Common myeloid progenitor, CD34-positive (primary cell): ENCODE measurements around the gene PCCA.

Source experiments
- CTCF ChIA-PET: fragments of 350-600 bp; sonication (Branson Sonifier 250); formaldehyde crosslinking; loops from one replicate; lab custom pipeline; 2021; ENCODE audit warnings: antibody characterized with exemption; lab: Charles Lee
- POLR2A ChIA-PET: fragments of 350-600 bp; sonication (Branson Sonifier 250); formaldehyde crosslinking; loops from one replicate; lab custom pipeline; 2021; ENCODE audit warnings: antibody characterized with exemption; lab: Charles Lee
- DNase-seq, 3 donors: peaks; one replicate each; pipeline versions ENCODE4 v3.0.0 to v3.0.0-alpha.2; 2013
- H3K27ac ChIP-seq, 2 experiments: 1 replicate in 1 of 2; 2 replicates in 1 of 2; pipeline ENCODE4 v1.7.0; 2013; ENCODE audit warnings: inconsistent platforms in 2 of 2, low read length in 2 of 2, mild to moderate bottlenecking in 2 of 2, low read depth in 1 of 2, moderate library complexity in 1 of 2; ENCODE audit not compliant: severe bottlenecking in 2 of 2, insufficient read depth in 1 of 2, poor library complexity in 1 of 2
- H3K27me3 ChIP-seq, 5 experiments: replicated peaks in 2 of 5; 1 replicate in 3 of 5; 2 replicates in 2 of 5; pipeline versions ENCODE4 v1.6.1 to v1.7.0; 2013; ENCODE audit warnings: low read length in 4 of 5, mild to moderate bottlenecking in 2 of 5, moderate library complexity in 2 of 5, inconsistent platforms in 1 of 5; ENCODE audit not compliant: insufficient read depth in 5 of 5, control insufficient read depth in 4 of 5
- H3K36me3 ChIP-seq, 4 experiments: 1 replicate in 2 of 4; 2 replicates in 2 of 4; pipeline versions ENCODE4 v1.6.1 to v1.7.0; 2013; ENCODE audit warnings: low read length in 3 of 4, control low read depth in 1 of 4, mild to moderate bottlenecking in 1 of 4; ENCODE audit not compliant: control insufficient read depth in 4 of 4, insufficient read depth in 4 of 4
- H3K4me1 ChIP-seq, 4 experiments: 1 replicate in 3 of 4; 2 replicates in 1 of 4; pipeline versions ENCODE4 v1.6.1 to v1.7.1; 2013; ENCODE audit warnings: low read length in 3 of 4, mild to moderate bottlenecking in 3 of 4, control low read depth in 1 of 4, inconsistent platforms in 1 of 4, moderate library complexity in 1 of 4; ENCODE audit not compliant: control insufficient read depth in 4 of 4, insufficient read depth in 4 of 4; ENCODE audit errors: control extremely low read depth in 1 of 4
- H3K4me3 ChIP-seq, 7 experiments: 1 replicate in 4 of 7; 2 replicates in 3 of 7; pipeline versions ENCODE4 v1.5.1 to v1.7.0; 2013; ENCODE audit warnings: mild to moderate bottlenecking in 7 of 7, low read length in 6 of 7, moderate library complexity in 6 of 7, inconsistent platforms in 2 of 7, low read depth in 2 of 7, control low read depth in 1 of 7; ENCODE audit not compliant: insufficient read depth in 4 of 7, control insufficient read depth in 1 of 7; ENCODE audit errors: extremely low read depth in 1 of 7
- H3K9me3 ChIP-seq, 5 experiments: 1 replicate in 4 of 5; 2 replicates in 1 of 5; pipeline versions ENCODE4 v1.6.1 to v1.7.1; 2013; ENCODE audit warnings: low read length in 4 of 5, mild to moderate bottlenecking in 2 of 5, inconsistent platforms in 1 of 5, low read depth in 1 of 5, moderate library complexity in 1 of 5; ENCODE audit not compliant: control insufficient read depth in 4 of 5, insufficient read depth in 2 of 5; ENCODE audit errors: control extremely low read depth in 1 of 5
- WGBS: methylation state at CpG from one replicate; pipeline ENCODE4 v1.1.5; 2013; ENCODE audit not compliant: insufficient coverage; 5-methylcytosine and 5-hydroxymethylcytosine counted together

Gene PCCA

GRCh38 chr13:100484702-100485101 is 395.8 kb downstream of the PCCA start:
- POLR2A ChIA-PET: no interaction called here
- H3K27ac ChIP-seq: no peak overlapping the region
- WGBS: 100% methylated on average over 1 of the region's 3 CpGs
- no peaks in the 10 kb centered on the region for H3K9me3 ChIP-seq
- H3K4me1 ChIP-seq: no peaks in the 10 kb centered on the region
- no peaks in the 10 kb centered on the region for H3K27me3 ChIP-seq
- DNase-seq: no peak
- H3K36me3 ChIP-seq: no peaks in the 10 kb centered on the region
- CTCF ChIA-PET: interaction anchor here (2.3 kb wide), 1 partner anchor 17 kb away, joined by 7 read pairs; no protein-coding TSS in a partner anchor
- no peak overlapping the region for H3K4me3 ChIP-seq

- Histone ChIP-seq H3K36me3 (no peaks in the 10 kb centered on the region), H3K27ac (no peak overlapping the region), H3K27me3 (no peaks in the 10 kb centered on the region), H3K4me3 (no peak overlapping the region), H3K9me3 (no peaks in the 10 kb centered on the region), H3K4me1 (no peaks in the 10 kb centered on the region)
- POLR2A ChIA-PET: no interaction called here
- CTCF ChIA-PET: interaction anchor here (2.3 kb wide), 1 partner anchor 17 kb away, joined by 7 read pairs; no protein-coding TSS in a partner anchor
- 100% methylated on average over 1 of the region's 2 CpGs for WGBS
- no peak for DNase-seq
Measured at GRCh38 chr13:100485265-100485664, 396.4 kb downstream of the PCCA start.

GRCh38 chr13:100490692-100491091 is 401.8 kb downstream of the PCCA start:
- no peak overlapping the region for H3K27ac ChIP-seq
- POLR2A ChIA-PET: no interaction called here
- no peaks in the 10 kb centered on the region for H3K4me1 ChIP-seq
- H3K27me3 ChIP-seq: no peaks in the 10 kb centered on the region
- peaks cover 0 to 6% (median 0%) of the 10 kb centered on the region in 4 experiments for H3K36me3 ChIP-seq
- no peak overlapping the region for H3K4me3 ChIP-seq
- DNase-seq: no peak
- WGBS: 91% methylated on average over 3 of the region's 4 CpGs
- no peaks in the 10 kb centered on the region for H3K9me3 ChIP-seq
- CTCF ChIA-PET: no interaction called here

GRCh38 chr13:100491164-100491842 is 402.4 kb downstream of the PCCA start:
- no peaks in the 10 kb centered on the region for H3K27me3 ChIP-seq
- 100% methylated on average over 6 of the region's 8 CpGs for WGBS
- ChIA-PET POLR2A (no interaction called here), CTCF (no interaction called here)
- DNase-seq: no peak
- no peak overlapping the region for H3K27ac ChIP-seq
- peaks cover 0 to 6% (median 0%) of the 10 kb centered on the region in 4 experiments for H3K36me3 ChIP-seq
- no peaks in the 10 kb centered on the region for H3K9me3 ChIP-seq
- no peak overlapping the region for H3K4me3 ChIP-seq
- H3K4me1 ChIP-seq: no peaks in the 10 kb centered on the region

- H3K27ac ChIP-seq: no peak overlapping the region
- no peaks in the 10 kb centered on the region for H3K9me3 ChIP-seq
- CTCF ChIA-PET: interaction anchor here (1.5 kb wide), 1 partner anchor 807 kb away, joined by 4 read pairs; no protein-coding TSS in a partner anchor
- no peak overlapping the region for H3K4me3 ChIP-seq
- peaks cover 0 to 6% (median 0%) of the 10 kb centered on the region in 4 experiments for H3K36me3 ChIP-seq
- POLR2A ChIA-PET: no interaction called here
- no peak for DNase-seq
- WGBS: 93% methylated on average over 4 of the region's 7 CpGs
- H3K4me1 ChIP-seq: peaks cover 0 to 11% (median 3%) of the 10 kb centered on the region in 4 experiments
- H3K27me3 ChIP-seq: no peaks in the 10 kb centered on the region
Measured at GRCh38 chr13:100493418-100493817, 404.5 kb downstream of the PCCA start.

GRCh38 chr13:100495455-100495854 is 406.6 kb downstream of the PCCA start:
- Histone ChIP-seq H3K36me3 (peaks cover 0 to 6% (median 0%) of the 10 kb centered on the region in 4 experiments), H3K27me3 (no peaks in the 10 kb centered on the region), H3K4me1 (peaks cover 0 to 11% (median 3%) of the 10 kb centered on the region in 4 experiments), H3K27ac (no peak overlapping the region), H3K9me3 (no peaks in the 10 kb centered on the region), H3K4me3 (no peak overlapping the region)
- no peak for DNase-seq
- POLR2A ChIA-PET: no interaction called here
- WGBS: no CpG with 5 or more reads among the region's 1 CpG
- CTCF ChIA-PET: interaction anchor here (0.6 kb wide), 1 partner anchor 48 kb away, joined by 5 read pairs; no protein-coding TSS in a partner anchor

GRCh38 chr13:100497389-100497788 is 408.5 kb downstream of the PCCA start:
- Histone ChIP-seq H3K27ac (no peak overlapping the region), H3K4me1 (peaks cover 0 to 11% (median 3%) of the 10 kb centered on the region in 4 experiments), H3K4me3 (no peak overlapping the region), H3K36me3 (peaks cover 0 to 6% (median 0%) of the 10 kb centered on the region in 4 experiments), H3K9me3 (no peaks in the 10 kb centered on the region), H3K27me3 (no peaks in the 10 kb centered on the region)
- peak in 1 of 3 donors; percentile 12 for DNase-seq
- POLR2A ChIA-PET: interaction anchor here (0.6 kb wide), 1 partner anchor 92 kb away, joined by 3 read pairs; no protein-coding TSS in a partner anchor
- WGBS: 83% methylated on average over 1 of the region's 1 CpG
- CTCF ChIA-PET: interaction anchor here (0.9 to 1.9 kb wide), 2 partner anchors 17 to 800 kb away, joined by 3 to 6 read pairs; no protein-coding TSS in a partner anchor
